Chondrocyte (in vitro differentiated cells): ENCODE data around the gene HRH2. TPM values are rescaled to one million over a fixed set of nuclear protein-coding genes. Genes with fewer than 3 reads are reported as not detected.

Experiments
- DNase-seq: peaks from one replicate; pipeline ENCODE4 v3.0.0; 2021; ENCODE audit warnings: mixed read lengths, low spot score
- H3K27ac Mint-ChIP-seq: one replicate; pipeline ENCODE4 v1.8.0; 2021; ENCODE audit warnings: mild to moderate bottlenecking, moderate library complexity, mixed read lengths; ENCODE audit not compliant: unreplicated experiment
- H3K27me3 Mint-ChIP-seq: 2 replicates; pipeline ENCODE4 v1.8.0; 2021; ENCODE audit warnings: low read depth, mixed read lengths
- H3K36me3 Mint-ChIP-seq: 2 replicates; pipeline ENCODE4 v1.8.0; 2021; ENCODE audit warnings: low read depth, mixed read lengths
- H3K4me1 Mint-ChIP-seq: 2 replicates; pipeline ENCODE4 v1.8.0; 2021; ENCODE audit warnings: low read depth, mild to moderate bottlenecking, mixed read lengths
- H3K4me3 Mint-ChIP-seq: one replicate; pipeline ENCODE4 v1.8.0; 2021; ENCODE audit warnings: mild to moderate bottlenecking, moderate library complexity, mixed read lengths; ENCODE audit not compliant: unreplicated experiment
- H3K9me3 Mint-ChIP-seq: 2 replicates; pipeline ENCODE4 v1.8.0; 2021; ENCODE audit warnings: low read depth, mixed read lengths
- CTCF ChIP-seq: fragments of 200-600 bp; sonication (generic); IDR thresholded peaks from 2 replicates; pipeline ENCODE4 v1.5.0; 2021; ENCODE audit warnings: antibody characterized with exemption, mild to moderate bottlenecking, moderate library complexity
- total RNA-seq: library from RNA; stranded (reverse); gene quantifications from 3 replicates; pipeline ENCODE4 v1.2.1, GENCODE V29; 2021

The HRH2 gene
- total RNA-seq, 1 donor from 2014 or later: 0.30 TPM

- Mint-ChIP-seq H3K4me3 (no peak overlapping the region), H3K27ac (no peak overlapping the region), H3K9me3 (peaks cover 13% of the 10 kb centered on the region), H3K27me3 (peaks cover 4% of the 10 kb centered on the region), H3K4me1 (no peaks in the 10 kb centered on the region), H3K36me3 (peaks cover 2% of the 10 kb centered on the region)
- DNase-seq: no peak
- TF ChIP-seq CTCF: no peak
Observed at GRCh38 chr5:175623088-175623487, 34.8 kb upstream of the HRH2 start.

GRCh38 chr5:175624316-175624715 is 33.6 kb upstream of the HRH2 start:
- Mint-ChIP-seq H3K27me3 (peaks cover 4% of the 10 kb centered on the region), H3K9me3 (peaks cover 16% of the 10 kb centered on the region), H3K36me3 (peaks cover 2% of the 10 kb centered on the region), H3K27ac (no peak overlapping the region), H3K4me1 (no peaks in the 10 kb centered on the region), H3K4me3 (no peak overlapping the region)
- DNase-seq: no peak
- no peak for TF ChIP-seq CTCF

DNA sequence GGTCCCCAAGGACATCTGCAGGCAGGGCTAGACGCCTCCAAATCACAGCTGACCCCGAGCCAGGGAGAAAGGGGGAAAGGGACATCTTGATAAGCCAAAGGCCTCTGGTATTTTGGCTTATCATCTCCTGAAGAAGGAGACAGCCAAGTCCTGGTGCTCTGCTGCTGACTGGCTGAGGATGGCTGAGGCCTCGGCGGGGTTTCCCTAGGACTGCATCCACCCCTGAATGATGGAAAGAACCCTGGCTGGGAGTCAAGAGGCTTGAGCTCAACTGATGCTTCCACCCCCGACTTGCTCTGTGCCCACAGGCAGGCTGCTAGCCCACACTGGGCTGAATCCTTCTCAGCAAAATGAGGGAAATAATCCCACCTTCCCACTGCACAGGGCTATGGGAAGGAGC is 30.9 kb upstream of the HRH2 start:
- Mint-ChIP-seq H3K4me3 (no peak overlapping the region), H3K9me3 (peaks cover 16% of the 10 kb centered on the region), H3K4me1 (no peaks in the 10 kb centered on the region), H3K36me3 (peaks cover 2% of the 10 kb centered on the region), H3K27me3 (peaks cover 4% of the 10 kb centered on the region), H3K27ac (no peak overlapping the region)
- DNase-seq: no peak
- TF ChIP-seq CTCF: no peak

GRCh38 chr5:175627739-175628138 is 30.1 kb upstream of the HRH2 start:
- Mint-ChIP-seq H3K36me3 (peaks cover 2% of the 10 kb centered on the region), H3K27me3 (peaks cover 4% of the 10 kb centered on the region), H3K4me3 (no peak overlapping the region), H3K9me3 (peaks cover 16% of the 10 kb centered on the region), H3K27ac (no peak overlapping the region), H3K4me1 (no peaks in the 10 kb centered on the region)
- no peak for TF ChIP-seq CTCF
- DNase-seq: no peak

DNA sequence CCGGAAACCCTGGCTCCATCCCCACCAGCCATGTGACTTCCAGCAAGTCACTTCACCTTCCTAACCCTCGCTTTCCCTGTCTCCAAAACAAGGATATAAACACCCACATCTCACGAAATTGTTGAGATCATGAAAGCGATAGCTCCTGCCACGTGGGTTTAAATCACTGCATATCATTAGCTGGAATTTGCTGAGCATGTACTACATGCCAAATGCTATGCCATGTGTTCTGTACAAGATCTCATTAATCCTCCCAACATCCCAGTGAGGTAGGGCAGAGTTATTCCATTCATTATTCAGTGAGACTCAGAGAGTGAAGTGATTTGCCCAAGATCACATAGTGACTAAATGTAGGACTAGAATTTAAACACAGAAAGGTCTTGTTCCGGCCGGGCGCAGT is 29.2 kb upstream of the HRH2 start:
- peaks cover 2% of the 10 kb centered on the region for H3K36me3 Mint-ChIP-seq
- no peak for TF ChIP-seq CTCF
- no peaks in the 10 kb centered on the region for H3K4me1 Mint-ChIP-seq

More for the DNA sequence above, 29.2 kb upstream of the HRH2 start:
- no peak for DNase-seq
- Mint-ChIP-seq H3K27ac (no peak overlapping the region), H3K27me3 (peaks cover 2% of the 10 kb centered on the region), H3K9me3 (peaks cover 16% of the 10 kb centered on the region), H3K4me3 (no peak overlapping the region)
